Activated T-cell treated with anti-CD3 and anti-CD28 coated beads for 1 hour (primary cell): ENCODE measurements around the gene HPSE2.

Experiments
- DNase-seq: peaks from one replicate; pipeline ENCODE4 v3.0.0-alpha.2; 2020; ENCODE audit warnings: low read depth

Gene HPSE2

GRCh38 chr10:98833542-98833941, 402.1 kb downstream of the HPSE2 start:
- DNase-seq: no peak

DNA sequence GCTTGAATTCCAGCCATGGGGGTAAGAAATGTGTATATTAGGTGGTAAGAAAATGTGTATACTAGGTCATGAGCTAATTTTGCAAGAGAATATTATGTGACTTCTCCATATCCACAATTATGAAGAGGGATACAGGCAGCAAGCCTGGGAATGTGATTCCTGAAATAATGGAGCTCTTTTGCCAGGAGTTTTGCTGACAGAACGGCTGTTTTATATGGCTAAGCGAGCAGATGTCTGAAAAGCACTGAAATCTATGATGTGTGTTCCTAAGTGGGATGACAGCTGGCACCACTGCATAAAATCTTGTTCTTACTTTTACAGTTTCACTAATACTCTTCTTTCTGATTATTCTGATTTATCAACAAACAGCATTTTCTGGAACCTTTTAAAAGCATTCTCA, 402.9 kb downstream of the HPSE2 start:
- no peak for DNase-seq

DNA sequence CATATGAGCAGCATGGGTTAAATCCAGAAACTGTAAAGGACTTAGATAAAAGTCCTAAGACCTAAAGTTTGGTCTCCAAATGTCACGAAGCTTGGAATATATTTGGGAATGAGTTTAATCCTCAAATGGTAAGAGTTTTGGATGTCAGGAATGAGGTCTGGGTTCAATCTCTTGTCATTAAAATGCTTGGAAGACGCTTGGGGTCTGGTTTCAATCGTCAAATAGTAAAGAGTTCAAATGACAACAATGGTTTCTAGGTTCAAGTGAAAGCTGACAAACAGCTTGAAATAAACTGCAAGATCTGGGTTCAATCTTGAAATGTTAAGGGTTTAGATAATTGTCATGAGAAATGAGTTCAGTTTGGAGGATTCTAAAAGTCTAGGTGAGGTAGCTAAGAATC, 403.5 kb downstream of the HPSE2 start:
- DNase-seq: no peak

GRCh38 chr10:98831391-98831790, 404.3 kb downstream of the HPSE2 start:
- DNase-seq: no peak

DNA sequence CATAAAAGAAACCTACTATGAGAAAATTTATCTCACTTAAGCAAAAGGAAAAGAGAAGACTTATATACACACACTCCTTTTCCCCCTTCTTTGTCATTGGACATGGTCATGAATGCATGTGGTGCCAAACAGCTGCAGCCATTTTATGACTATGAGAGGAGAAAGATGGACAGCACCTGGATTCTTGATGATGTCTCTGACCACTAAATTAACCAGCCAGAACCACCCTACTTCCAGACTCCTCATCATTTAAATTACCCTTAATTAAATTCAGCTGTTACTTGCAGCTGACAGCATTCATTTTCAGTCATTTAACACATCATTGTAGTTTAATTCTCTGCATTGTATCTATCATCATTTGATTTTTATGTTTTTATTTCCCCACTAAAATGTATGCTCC, 409.9 kb downstream of the HPSE2 start:
- DNase-seq: no peak

- no peak for DNase-seq
Measured at GRCh38 chr10:98817396-98817795, 418.3 kb downstream of the HPSE2 start.

DNA sequence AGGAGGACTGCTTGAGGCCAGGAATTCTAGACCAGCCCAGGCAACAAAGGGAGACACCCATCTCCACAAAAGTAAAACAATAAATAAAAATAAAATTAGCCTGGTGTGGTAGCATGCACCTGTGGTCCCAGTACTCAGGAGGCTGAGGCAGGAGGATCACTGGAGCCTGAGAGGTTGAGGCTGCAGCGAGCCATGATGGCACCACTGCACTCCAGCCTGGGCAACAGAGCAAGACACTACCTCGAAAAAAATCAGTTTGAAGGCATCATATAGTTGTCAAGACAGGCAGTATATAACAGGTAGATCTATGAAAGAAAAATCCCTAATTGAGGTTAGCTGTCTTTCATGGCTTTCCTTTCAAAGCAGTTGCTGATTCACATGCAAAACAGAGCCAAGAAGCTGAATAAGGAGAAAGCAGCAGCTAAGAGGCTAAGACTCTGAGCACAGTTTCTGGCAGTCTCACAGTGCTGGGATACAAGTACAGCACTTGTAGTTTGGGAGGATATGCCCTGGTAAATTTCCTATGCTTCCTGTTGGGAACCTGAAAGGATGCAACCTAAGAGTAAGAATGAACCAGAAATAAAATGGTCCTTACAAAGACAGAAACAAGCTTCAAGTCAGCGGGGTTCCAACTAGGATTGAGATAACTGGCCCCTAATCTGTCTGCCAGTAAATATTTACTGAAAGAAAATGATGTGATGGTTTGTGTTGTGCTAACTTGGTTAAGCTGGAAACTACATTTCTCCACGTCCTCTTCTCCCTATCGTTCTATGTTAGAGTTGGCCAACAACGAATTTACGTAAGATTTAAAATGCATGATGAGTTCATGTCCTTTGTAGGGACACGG, 420.4 kb downstream of the HPSE2 start:
- DNase-seq: no peak

DNA sequence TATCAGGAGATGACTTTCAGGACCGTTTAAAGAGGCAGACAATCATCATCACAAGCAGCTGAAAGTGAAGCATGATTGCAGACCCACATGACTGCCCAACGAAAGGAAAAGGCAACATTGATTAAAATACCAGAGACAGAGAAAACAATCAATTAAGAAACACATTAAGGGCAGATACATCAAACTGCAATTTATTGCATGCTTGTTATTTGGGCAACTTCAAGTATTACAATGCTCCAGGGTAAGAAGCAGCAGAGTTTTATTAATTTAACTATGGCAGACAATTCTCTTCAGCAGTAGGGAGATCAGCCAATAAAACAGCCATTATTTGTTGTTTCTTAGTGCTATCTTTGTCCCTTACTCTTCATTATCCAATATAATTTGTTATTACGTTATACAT, 421.2 kb downstream of the HPSE2 start:
- no peak for DNase-seq

GRCh38 chr10:98808282-98808892, 427.3 kb downstream of the HPSE2 start:
- no peak for DNase-seq

- DNase-seq: no peak
Measured at GRCh38 chr10:98800263-98800662, 435.4 kb downstream of the HPSE2 start.

GRCh38 chr10:98795467-98795866, 440.2 kb downstream of the HPSE2 start:
- DNase-seq: no peak

DNA sequence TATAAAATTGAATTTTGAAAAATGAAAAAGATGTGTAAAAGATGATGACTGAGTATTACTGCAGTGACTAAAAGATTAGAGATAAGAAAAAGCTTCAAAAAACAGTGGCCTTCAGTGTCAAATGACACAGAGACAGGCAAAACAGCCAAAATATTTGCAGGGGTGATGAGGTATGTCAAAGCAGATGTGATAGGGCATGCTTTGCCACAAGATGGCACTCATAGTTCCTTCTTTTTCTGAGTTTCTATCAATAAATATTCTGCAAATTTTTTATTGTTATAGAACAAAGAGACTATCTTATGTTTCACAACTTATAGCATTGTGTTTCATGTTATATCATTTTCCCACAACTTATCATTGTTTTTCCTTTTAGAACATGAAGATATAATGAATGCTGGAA, 444.8 kb downstream of the HPSE2 start:
- no peak for DNase-seq

GRCh38 chr10:98778277-98778759, 457.3 kb downstream of the HPSE2 start:
- no peak for DNase-seq

GRCh38 chr10:98758463-98758862, 477.2 kb downstream of the HPSE2 start:
- DNase-seq: no peak

- DNase-seq: no peak
Measured at GRCh38 chr10:98748298-98748697, 487.4 kb downstream of the HPSE2 start.

- DNase-seq: no peak
Measured at GRCh38 chr10:98745645-98746044, 490.0 kb downstream of the HPSE2 start.

DNA sequence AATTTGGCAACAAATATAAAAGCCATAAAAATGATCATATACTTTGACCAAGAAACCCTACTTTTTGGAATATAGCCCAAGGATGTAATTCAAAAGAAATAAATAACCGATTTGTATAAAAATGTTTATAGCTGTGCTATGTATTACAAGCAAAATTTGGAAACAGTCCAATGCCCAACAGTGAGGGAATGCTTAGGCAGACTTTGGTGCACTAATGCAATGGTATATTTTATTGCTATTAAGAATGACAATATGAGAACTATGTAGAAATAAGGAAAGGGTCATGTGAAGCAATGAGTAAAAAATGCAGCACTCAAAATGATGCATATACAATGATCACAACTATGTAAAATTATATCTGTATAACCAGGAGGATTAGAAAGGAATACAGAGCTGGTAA, 515.1 kb downstream of the HPSE2 start:
- DNase-seq: no peak

DNA sequence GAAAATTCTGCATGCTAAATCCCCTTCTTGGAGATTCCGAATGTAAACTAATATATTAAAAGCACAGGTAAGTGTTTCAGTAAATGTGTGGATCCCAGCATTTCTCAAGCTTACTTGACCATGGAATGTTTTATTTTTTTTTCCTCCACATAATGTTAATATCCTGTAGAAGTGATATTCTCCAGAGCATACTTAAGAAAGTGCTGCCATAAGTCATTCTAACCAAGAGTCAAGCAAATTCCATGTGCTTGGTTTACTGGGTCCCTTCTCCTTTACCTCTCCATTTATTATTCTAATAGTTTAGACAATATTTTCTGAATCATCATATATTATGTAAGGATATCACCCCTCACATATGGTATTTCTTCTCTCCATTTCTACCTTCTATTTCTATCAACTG, 522.1 kb downstream of the HPSE2 start:
- no peak for DNase-seq

GRCh38 chr10:98696516-98696915, 539.1 kb downstream of the HPSE2 start:
- no peak for DNase-seq

GRCh38 chr10:98694883-98695282, 540.8 kb downstream of the HPSE2 start:
- no peak for DNase-seq

DNA sequence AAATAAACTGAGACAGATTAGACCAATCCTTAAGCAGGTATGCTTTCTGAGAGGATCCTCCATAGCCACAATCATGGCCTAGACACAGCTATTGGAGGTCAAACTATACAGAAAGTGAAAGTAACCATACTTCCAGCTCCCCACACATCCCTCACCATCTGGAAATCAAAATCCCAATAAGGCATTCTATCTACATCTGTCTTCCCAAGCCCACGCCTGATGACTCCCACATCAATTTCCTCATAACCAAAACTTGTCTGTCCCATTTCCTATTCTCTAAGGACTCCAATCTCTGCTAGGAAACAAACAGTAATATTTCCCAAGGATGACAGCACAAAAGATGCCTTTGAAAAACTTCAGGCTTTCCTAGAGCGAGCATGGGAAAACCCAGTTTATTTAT, 541.6 kb downstream of the HPSE2 start:
- no peak for DNase-seq

DNA sequence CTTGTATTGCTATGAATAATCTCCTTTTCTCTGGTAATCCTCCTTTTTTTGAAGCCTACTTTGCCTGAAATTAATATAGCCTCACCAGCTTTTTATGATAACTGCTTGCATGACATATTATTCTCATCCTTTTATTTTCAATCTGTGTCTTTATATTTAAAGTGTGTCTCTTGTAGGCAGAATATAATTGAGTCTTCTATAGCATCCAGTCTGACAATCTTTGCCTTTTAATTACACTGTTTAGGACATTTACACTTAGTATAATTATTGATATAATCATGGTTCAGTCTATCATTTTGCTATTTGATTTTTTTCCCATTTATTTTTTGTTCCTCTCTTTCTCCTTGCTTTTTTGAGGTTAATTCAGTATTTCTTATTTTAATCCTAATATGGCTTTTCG, 548.0 kb downstream of the HPSE2 start:
- no peak for DNase-seq

DNA sequence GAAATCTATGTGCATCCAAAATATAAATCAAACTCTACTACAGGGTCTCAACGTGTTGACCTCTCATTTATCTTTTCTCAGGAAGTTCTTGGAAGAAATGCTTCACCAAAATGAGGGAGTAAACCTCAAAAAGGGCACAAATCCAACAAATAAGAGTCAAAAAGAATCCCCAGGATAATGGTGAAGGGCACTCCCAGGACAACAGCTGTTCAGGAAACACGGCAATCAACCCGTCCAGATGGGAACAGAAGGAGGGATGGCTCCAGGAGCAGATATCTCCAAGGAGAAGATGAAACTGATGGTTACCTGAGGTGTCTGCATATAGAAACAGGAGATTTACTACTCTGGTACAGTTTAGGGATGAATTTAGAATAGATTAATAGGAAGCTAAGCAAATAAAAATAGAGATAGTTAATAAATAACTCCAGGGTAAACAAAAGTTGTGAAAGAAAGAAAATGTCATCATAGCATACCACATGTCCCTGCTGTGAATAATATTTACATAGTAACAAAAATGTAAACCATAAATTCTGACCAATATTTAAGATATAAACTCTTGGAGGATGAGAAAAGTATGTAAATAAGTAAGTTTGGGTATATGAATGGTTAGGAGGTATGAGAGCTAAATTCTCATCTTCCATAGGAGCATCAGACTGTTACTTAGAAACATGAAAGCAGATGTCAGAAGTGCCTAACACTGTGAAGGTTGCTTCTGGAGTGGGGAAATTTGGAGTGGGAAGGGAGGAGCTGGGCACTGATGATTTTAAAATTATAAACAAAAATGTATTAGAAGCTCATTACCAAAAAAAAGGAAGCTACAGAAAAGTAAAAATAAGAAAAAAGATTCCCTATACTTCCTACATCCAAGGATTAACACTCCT, 551.4 kb downstream of the HPSE2 start:
- no peak for DNase-seq
